ENCODE results near the gene SMIM27. TPM values are rescaled to one million over a fixed set of nuclear protein-coding genes. Genes with fewer than 3 reads are reported as not detected.

Gene SMIM27
- total and polyA plus RNA-seq, 9 donors, result 9.2 to 15.3 (median 10.5) TPM

- H3K27ac ChIP-seq (ENCODE audit: low read length), result peak overlapping the region; percentile 100
- H3K4me1 ChIP-seq (ENCODE audit: control insufficient read depth, insufficient read depth, low read length), result peaks cover 6% of the 10 kb centered on the region
- H3K36me3 ChIP-seq (ENCODE audit: control insufficient read depth, insufficient read depth, low read length), result peaks cover 1% of the 10 kb centered on the region
- peak overlapping the region; percentile 86 for H3K4me3 ChIP-seq (ENCODE audit: low read length)
- H3K9me3 ChIP-seq (replicated peaks; ENCODE audit: control insufficient read depth, low read depth, low read length), result no peaks in the 10 kb centered on the region
- peak; percentile 98 for DNase-seq
- under 1% methylated on average over 70 of the region's 75 CpGs for WGBS (ENCODE audit: insufficient coverage)
- no peaks in the 10 kb centered on the region for H3K27me3 ChIP-seq (ENCODE audit: control insufficient read depth, insufficient read depth, low read length)
These were observed 1.4 kb upstream of the SMIM27 start for GRCh38 chr9:32550562-32551275.

DNA sequence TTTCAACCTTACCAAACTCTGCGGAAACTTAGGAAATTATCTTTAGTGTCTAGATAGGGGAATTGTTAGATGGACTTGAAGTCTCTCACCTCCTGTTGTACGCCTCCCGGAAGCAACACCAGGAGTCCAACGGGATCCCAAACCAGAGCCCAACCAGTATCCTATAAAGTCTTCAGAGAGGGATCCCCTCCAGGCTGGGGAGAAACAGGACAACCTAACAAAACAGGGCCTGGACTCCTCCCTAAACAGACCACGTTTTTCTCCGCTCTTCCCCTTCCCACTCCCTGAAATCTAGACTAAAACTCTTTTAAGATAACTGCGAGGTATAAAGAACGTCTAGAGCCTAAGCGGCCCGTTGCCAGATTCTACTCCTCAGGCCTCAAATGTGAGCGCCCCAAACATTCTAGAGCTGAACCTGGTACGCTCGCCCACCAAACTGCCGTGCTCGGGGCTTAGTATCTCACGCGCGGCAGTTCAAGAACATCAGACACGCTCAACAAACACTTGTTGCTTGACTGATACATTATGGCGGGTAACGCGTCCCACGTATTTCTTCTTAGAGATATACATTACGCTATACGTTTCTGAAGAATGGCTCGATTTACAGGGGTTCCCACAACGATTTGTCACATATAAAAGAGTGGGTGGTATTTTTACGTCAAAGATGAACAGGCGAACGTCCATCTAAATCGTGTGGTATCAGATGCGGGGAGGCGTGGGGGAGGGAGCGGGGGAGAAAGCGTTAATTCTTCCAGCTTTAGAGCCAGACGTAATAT lies 663 bp upstream of the SMIM27 start:
- WGBS (ENCODE audit: insufficient coverage), result 0% methylated on average over 16 of the region's 36 CpGs
- peak overlapping the region; percentile 100 for H3K27ac ChIP-seq (ENCODE audit: low read length)
- H3K36me3 ChIP-seq (ENCODE audit: control insufficient read depth, insufficient read depth, low read length), result peaks cover 4% of the 10 kb centered on the region
- DNase-seq, result peak; percentile 82
- no peaks in the 10 kb centered on the region for H3K9me3 ChIP-seq (replicated peaks; ENCODE audit: control insufficient read depth, low read depth, low read length)
- peak overlapping the region; percentile 86 for H3K4me3 ChIP-seq (ENCODE audit: low read length)
- peaks cover 6% of the 10 kb centered on the region for H3K4me1 ChIP-seq (ENCODE audit: control insufficient read depth, insufficient read depth, low read length)
- no peaks in the 10 kb centered on the region for H3K27me3 ChIP-seq (ENCODE audit: control insufficient read depth, insufficient read depth, low read length)

DNA sequence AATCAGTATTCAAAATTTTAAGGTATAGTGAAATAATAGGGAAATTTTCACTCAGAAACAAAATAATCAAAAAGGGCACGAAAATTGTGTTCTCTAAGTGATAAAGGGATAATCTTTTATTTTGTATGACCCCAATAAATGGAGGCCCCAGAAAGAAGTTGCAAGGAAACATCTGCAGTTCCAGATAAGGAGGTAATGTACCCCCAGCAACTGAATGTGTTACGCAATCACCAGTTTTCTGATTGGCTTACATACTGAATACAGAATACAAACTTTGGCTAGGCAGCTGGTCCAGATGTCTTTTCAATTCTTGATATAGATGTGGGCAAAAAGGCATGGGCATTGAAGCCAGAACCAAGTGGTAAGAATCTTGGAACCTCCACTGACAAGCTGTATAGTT lies 2.0 kb downstream of the SMIM27 start:
- no peak overlapping the region for H3K4me3 ChIP-seq (ENCODE audit: low read length)
- H3K27me3 ChIP-seq (ENCODE audit: control insufficient read depth, insufficient read depth, low read length), result no peaks in the 10 kb centered on the region
- DNase-seq, result no peak
- H3K4me1 ChIP-seq (ENCODE audit: control insufficient read depth, insufficient read depth, low read length), result peaks cover 6% of the 10 kb centered on the region
- peaks cover 7% of the 10 kb centered on the region for H3K36me3 ChIP-seq (ENCODE audit: control insufficient read depth, insufficient read depth, low read length)
- no peaks in the 10 kb centered on the region for H3K9me3 ChIP-seq (replicated peaks; ENCODE audit: control insufficient read depth, low read depth, low read length)
- no peak overlapping the region for H3K27ac ChIP-seq (ENCODE audit: low read length)
- no CpG with 5 or more reads among the region's 2 CpGs for WGBS (ENCODE audit: insufficient coverage)

- Histone ChIP-seq H3K4me3 (ENCODE audit: low read length) (no peak overlapping the region), H3K9me3 (replicated peaks; ENCODE audit: control insufficient read depth, low read depth, low read length) (no peaks in the 10 kb centered on the region), H3K4me1 (ENCODE audit: control insufficient read depth, insufficient read depth, low read length) (peaks cover 6% of the 10 kb centered on the region), H3K27ac (ENCODE audit: low read length) (no peak overlapping the region), H3K36me3 (ENCODE audit: control insufficient read depth, insufficient read depth, low read length) (peaks cover 7% of the 10 kb centered on the region), H3K27me3 (ENCODE audit: control insufficient read depth, insufficient read depth, low read length) (no peaks in the 10 kb centered on the region)
- DNase-seq, result no peak
These were observed 2.5 kb downstream of the SMIM27 start for GRCh38 chr9:32554591-32554990.

DNA sequence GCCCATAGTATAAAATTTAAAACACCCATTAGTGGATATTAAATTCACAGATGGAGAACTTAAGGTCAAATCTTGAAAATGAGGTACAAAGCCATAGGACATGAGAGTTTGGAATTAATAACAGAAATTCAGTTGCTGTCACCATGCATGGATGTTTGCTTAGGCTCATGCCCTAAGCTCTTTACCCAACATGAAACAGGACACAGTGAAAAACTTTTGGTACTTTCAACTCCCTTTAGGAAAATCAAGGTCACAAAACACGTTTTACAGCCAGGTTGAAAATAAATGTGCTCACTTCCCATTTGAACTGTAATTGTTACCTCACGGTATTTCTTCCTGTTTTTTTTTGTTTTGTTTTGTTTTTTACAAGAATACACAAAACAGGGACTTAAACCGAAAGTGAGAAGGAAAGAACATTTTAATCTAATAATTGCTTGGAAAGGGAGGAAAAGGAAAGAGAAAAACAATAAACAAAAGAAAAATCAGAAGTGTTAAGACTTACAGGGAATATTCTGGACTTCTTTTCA lies 6.3 kb downstream of the SMIM27 start:
- Histone ChIP-seq H3K27ac (ENCODE audit: low read length) (peak overlapping the region; percentile 20), H3K4me1 (ENCODE audit: control insufficient read depth, insufficient read depth, low read length) (no peaks in the 10 kb centered on the region), H3K27me3 (ENCODE audit: control insufficient read depth, insufficient read depth, low read length) (no peaks in the 10 kb centered on the region), H3K4me3 (ENCODE audit: low read length) (no peak overlapping the region), H3K9me3 (replicated peaks; ENCODE audit: control insufficient read depth, low read depth, low read length) (no peaks in the 10 kb centered on the region), H3K36me3 (ENCODE audit: control insufficient read depth, insufficient read depth, low read length) (peaks cover 7% of the 10 kb centered on the region)
- DNase-seq, result no peak
- no CpG with 5 or more reads among the region's 3 CpGs for WGBS (ENCODE audit: insufficient coverage)

DNA sequence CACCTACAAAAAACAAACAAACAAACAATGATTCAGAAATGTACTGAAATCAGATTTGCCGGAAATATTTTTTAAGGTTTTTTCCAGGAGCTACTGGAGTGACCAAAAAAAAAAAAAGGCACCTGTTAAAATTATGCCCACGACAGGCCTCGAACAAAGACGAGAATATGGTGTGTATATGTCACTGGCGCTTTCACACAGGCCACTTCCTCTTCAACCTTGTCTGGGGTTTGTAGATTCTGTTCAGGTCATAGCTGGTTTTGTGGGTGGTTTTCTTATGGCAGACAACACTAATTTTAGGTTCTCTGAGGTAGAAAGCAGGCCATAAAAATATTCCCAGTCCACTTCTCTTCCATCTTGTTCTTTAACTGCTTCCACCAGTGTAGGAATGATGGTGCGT lies 13.8 kb downstream of the SMIM27 start:
- H3K4me3 ChIP-seq (ENCODE audit: low read length), result no peak overlapping the region
- no peak for DNase-seq
- WGBS (ENCODE audit: insufficient coverage), result 100% methylated on average over 1 of the region's 6 CpGs

DNA sequence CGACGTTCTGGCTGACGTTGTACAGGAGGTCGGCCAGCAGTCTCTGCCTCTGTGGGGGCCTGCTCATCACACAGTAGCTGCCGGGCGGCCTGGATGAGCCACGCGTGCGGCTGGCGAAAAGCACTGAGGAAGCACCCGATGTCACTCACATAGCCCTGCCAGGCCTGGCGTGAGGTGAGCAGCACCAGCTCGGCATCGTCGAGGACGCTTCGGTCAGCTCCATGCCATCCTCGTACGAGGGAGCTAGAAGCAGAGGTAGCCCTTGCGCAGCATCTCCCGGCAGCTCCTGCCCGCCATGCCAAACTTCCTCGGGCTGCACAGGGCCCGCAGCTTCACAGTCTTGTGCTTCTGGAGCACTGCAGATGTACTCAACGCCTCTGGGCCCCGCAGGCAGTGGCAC lies 14.6 kb downstream of the SMIM27 start:
- Histone ChIP-seq H3K9me3 (replicated peaks; ENCODE audit: control insufficient read depth, low read depth, low read length) (no peaks in the 10 kb centered on the region), H3K27ac (ENCODE audit: low read length) (no peak overlapping the region), H3K4me1 (ENCODE audit: control insufficient read depth, insufficient read depth, low read length) (no peaks in the 10 kb centered on the region), H3K27me3 (ENCODE audit: control insufficient read depth, insufficient read depth, low read length) (no peaks in the 10 kb centered on the region), H3K36me3 (ENCODE audit: control insufficient read depth, insufficient read depth, low read length) (peaks cover 39% of the 10 kb centered on the region), H3K4me3 (ENCODE audit: low read length) (no peak overlapping the region)
- 94% methylated on average over 26 of the region's 26 CpGs for WGBS (ENCODE audit: insufficient coverage)
- DNase-seq, result no peak

More for the DNA sequence above, 13.8 kb downstream of the SMIM27 start:
- H3K27ac ChIP-seq (ENCODE audit: low read length), result no peak overlapping the region
- H3K27me3 ChIP-seq (ENCODE audit: control insufficient read depth, insufficient read depth, low read length), result no peaks in the 10 kb centered on the region
- peaks cover 39% of the 10 kb centered on the region for H3K36me3 ChIP-seq (ENCODE audit: control insufficient read depth, insufficient read depth, low read length)
- H3K9me3 ChIP-seq (replicated peaks; ENCODE audit: control insufficient read depth, low read depth, low read length), result no peaks in the 10 kb centered on the region
- no peaks in the 10 kb centered on the region for H3K4me1 ChIP-seq (ENCODE audit: control insufficient read depth, insufficient read depth, low read length)

DNA sequence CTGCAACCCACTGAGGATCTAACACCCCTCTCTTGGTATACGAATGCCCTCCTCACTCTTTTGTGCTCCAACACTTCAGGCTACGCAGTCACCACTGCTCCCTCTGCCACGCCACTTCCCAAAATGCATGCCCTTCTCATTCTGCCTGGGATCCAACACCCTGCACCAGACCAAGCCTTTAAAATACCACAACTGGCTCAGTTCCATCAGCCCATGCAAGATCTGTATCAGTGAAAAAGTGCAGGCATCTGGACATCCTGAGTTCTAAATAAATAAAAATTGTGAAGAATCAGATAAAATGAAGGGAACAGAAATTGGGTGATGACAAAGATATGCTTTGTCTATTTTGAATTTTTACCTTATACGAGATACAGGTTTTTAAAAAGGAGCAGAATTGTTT lies 18.1 kb downstream of the SMIM27 start:
- H3K27ac ChIP-seq (ENCODE audit: low read length), result no peak overlapping the region
- WGBS (ENCODE audit: insufficient coverage), result 91% methylated on average over 3 of the region's 4 CpGs
- peaks cover 5% of the 10 kb centered on the region for H3K4me1 ChIP-seq (ENCODE audit: control insufficient read depth, insufficient read depth, low read length)
- H3K9me3 ChIP-seq (replicated peaks; ENCODE audit: control insufficient read depth, low read depth, low read length), result no peaks in the 10 kb centered on the region
- peaks cover 32% of the 10 kb centered on the region for H3K36me3 ChIP-seq (ENCODE audit: control insufficient read depth, insufficient read depth, low read length)
- H3K4me3 ChIP-seq (ENCODE audit: low read length), result no peak overlapping the region
- DNase-seq, result no peak
- H3K27me3 ChIP-seq (ENCODE audit: control insufficient read depth, insufficient read depth, low read length), result no peaks in the 10 kb centered on the region

DNA sequence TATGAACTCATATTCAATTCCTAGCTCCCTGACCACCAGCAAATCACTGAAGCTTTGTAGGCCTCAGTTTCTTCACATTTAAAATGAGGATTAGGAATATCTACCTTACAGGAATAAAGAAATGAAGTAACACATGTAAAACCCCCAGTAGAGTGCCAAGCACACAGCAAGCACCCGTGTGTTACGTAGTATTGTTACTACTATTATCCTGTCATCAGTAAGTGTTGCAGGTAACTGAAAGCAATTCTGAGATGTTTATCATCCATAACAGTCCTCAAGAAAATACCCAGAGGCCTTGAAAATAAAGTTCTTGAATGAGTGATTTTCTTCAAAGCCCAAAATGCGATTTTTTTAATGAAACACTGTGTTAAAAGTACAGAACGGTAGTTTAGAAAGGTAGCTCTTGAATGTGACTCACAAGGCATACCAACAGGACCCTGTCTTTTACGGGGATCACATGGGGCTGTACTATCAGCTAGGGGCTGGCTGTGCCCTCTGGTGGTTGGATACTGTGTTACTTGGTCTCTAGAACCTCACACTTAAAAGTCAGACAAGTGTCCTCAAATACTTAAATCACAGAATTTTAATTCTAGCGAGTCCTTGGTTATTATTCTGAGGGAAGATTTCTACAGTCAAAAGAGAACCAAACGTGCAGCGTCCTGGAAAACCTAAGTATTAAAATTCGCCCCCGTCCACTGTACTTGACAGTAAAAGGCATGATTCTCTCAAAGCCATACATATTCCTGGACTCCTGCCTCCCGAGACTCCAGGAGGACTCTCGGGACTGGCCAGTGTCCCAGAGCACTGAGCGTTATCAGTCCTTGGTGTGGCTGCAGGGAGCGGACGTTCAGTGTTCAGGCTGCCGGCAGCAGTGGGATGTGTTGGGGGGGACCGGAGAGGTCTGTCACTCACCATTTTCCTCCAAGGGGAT lies 20.1 kb downstream of the SMIM27 start:
- peak overlapping the region; percentile 90 for H3K4me3 ChIP-seq (ENCODE audit: low read length)
- H3K27ac ChIP-seq (ENCODE audit: low read length), result peak overlapping the region; percentile 96
- peaks cover 14% of the 10 kb centered on the region for H3K36me3 ChIP-seq (ENCODE audit: control insufficient read depth, insufficient read depth, low read length)
- no peaks in the 10 kb centered on the region for H3K9me3 ChIP-seq (replicated peaks; ENCODE audit: control insufficient read depth, low read depth, low read length)
- peak; percentile 71 for DNase-seq
- H3K4me1 ChIP-seq (ENCODE audit: control insufficient read depth, insufficient read depth, low read length), result peaks cover 5% of the 10 kb centered on the region
- 0% methylated on average over 6 of the region's 17 CpGs for WGBS (ENCODE audit: insufficient coverage)
- H3K27me3 ChIP-seq (ENCODE audit: control insufficient read depth, insufficient read depth, low read length), result no peaks in the 10 kb centered on the region

Measured in muscle of leg (tissue), 11 donors.